Right lobe of liver (tissue), 4 donors: ENCODE data around the gene CHERP.

Experiments used
- POLR2A ChIP-seq: fragments of 450-650 bp; IDR thresholded peaks from one replicate; pipeline ENCODE4 v1.6.1; 2017; ENCODE audit warnings: antibody characterized with exemption, mild to moderate bottlenecking
- TF ChIP-seq, protein P1 (sequence below), 4 donors: fragments of 200-600 bp in 3 of 4; fragments of 450-650 bp in 1 of 4; IDR thresholded peaks; one replicate each; pipeline versions ENCODE4 v1.5.1 to v1.8.0; 2016 to 2022; ENCODE audit warnings: antibody characterized with exemption in 4 of 4, mild to moderate bottlenecking in 2 of 4
- donor health status: DM: no; HTN: no; CAD: no.
- donor health status: DM: no; HTN: no; CAD: no.
- donor health status: DM: no; HTN: yes; CAD: no.

- TF ChIP-seq, protein P1, sequence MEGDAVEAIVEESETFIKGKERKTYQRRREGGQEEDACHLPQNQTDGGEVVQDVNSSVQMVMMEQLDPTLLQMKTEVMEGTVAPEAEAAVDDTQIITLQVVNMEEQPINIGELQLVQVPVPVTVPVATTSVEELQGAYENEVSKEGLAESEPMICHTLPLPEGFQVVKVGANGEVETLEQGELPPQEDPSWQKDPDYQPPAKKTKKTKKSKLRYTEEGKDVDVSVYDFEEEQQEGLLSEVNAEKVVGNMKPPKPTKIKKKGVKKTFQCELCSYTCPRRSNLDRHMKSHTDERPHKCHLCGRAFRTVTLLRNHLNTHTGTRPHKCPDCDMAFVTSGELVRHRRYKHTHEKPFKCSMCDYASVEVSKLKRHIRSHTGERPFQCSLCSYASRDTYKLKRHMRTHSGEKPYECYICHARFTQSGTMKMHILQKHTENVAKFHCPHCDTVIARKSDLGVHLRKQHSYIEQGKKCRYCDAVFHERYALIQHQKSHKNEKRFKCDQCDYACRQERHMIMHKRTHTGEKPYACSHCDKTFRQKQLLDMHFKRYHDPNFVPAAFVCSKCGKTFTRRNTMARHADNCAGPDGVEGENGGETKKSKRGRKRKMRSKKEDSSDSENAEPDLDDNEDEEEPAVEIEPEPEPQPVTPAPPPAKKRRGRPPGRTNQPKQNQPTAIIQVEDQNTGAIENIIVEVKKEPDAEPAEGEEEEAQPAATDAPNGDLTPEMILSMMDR (IDR thresholded peaks at IDR 0.05) = no peak
- TF ChIP-seq POLR2A = no peak
Measured at GRCh38 chr19:16562608-16563025, 20.4 kb upstream of the CHERP start.
